Middle frontal gyrus (tissue), 1 donor: ENCODE measurements around the gene BRAF.
"Not testable (repeated sequence)": the region's sequence is repeated elsewhere in the genome, so short reads cannot be mapped to it uniquely, and the experiment has no call there.

ENCODE experiments used
- DNase-seq: peaks from one replicate; pipeline ENCODE4 v3.0.0-alpha.2; 2015; ENCODE audit warnings: low spot score; ENCODE audit errors: extremely low spot score

The BRAF gene

GRCh38 chr7:140918236-140918635, 6.5 kb downstream of the BRAF start:
- no peak for DNase-seq

- no peak for DNase-seq
Measured at GRCh38 chr7:140917258-140917657, 7.5 kb downstream of the BRAF start.

- DNase-seq, result no peak
Measured at GRCh38 chr7:140915935-140916555, 8.7 kb downstream of the BRAF start.

- no peak for DNase-seq
Measured at GRCh38 chr7:140914083-140914482, 10.6 kb downstream of the BRAF start.

GRCh38 chr7:140913596-140913928, 11.2 kb downstream of the BRAF start:
- not testable (repeated sequence) for DNase-seq

GRCh38 chr7:140911746-140912145, 13.0 kb downstream of the BRAF start:
- DNase-seq, result no peak

GRCh38 chr7:140909476-140910161, 15.1 kb downstream of the BRAF start:
- no peak for DNase-seq

GRCh38 chr7:140908361-140908760, 16.4 kb downstream of the BRAF start:
- DNase-seq, result no peak

- no peak for DNase-seq
Measured at GRCh38 chr7:140903741-140904480, 20.8 kb downstream of the BRAF start.

GRCh38 chr7:140902303-140902953, 22.3 kb downstream of the BRAF start:
- DNase-seq, result no peak

GRCh38 chr7:140901941-140902302, 22.8 kb downstream of the BRAF start:
- DNase-seq, result no peak

GRCh38 chr7:140899883-140900282, 24.8 kb downstream of the BRAF start:
- DNase-seq, result no peak

GRCh38 chr7:140898786-140899536, 25.8 kb downstream of the BRAF start:
- no peak for DNase-seq

GRCh38 chr7:140896996-140897395, 27.7 kb downstream of the BRAF start:
- DNase-seq, result no peak

GRCh38 chr7:140889645-140890044, 35.1 kb downstream of the BRAF start:
- DNase-seq, result no peak

- DNase-seq, result no peak
Measured at GRCh38 chr7:140889150-140889549, 35.6 kb downstream of the BRAF start.

- no peak for DNase-seq
Measured at GRCh38 chr7:140888087-140888486, 36.6 kb downstream of the BRAF start.

- no peak for DNase-seq
Measured at GRCh38 chr7:140885735-140886334, 38.9 kb downstream of the BRAF start.

GRCh38 chr7:140883378-140883777, 41.4 kb downstream of the BRAF start:
- DNase-seq, result no peak

- not testable (repeated sequence) for DNase-seq
Measured at GRCh38 chr7:140882834-140883233, 41.9 kb downstream of the BRAF start.
